IPS-20b (cell line): ENCODE results near the gene ENHO.

Experiments used
- H3K27ac ChIP-seq: one replicate; pipeline ENCODE4 v1.5.1; 2013; ENCODE audit warnings: low read length
- H3K27me3 ChIP-seq: 2 replicates; pipeline ENCODE4 v1.6.1; 2013; ENCODE audit warnings: mild to moderate bottlenecking, low read length, inconsistent platforms; ENCODE audit not compliant: insufficient read depth
- H3K36me3 ChIP-seq: 2 replicates; pipeline ENCODE4 v1.6.1; 2013; ENCODE audit warnings: low read depth, mild to moderate bottlenecking, inconsistent platforms, low read length, moderate library complexity; ENCODE audit not compliant: insufficient read depth
- H3K4me1 ChIP-seq: 2 replicates; pipeline ENCODE4 v1.6.1; 2013; ENCODE audit warnings: mild to moderate bottlenecking, control low read depth, inconsistent platforms, low read length, moderate library complexity; ENCODE audit not compliant: insufficient read depth
- H3K4me3 ChIP-seq: 2 replicates; pipeline ENCODE4 v1.5.1; 2013; ENCODE audit warnings: mild to moderate bottlenecking, low read length, inconsistent platforms
- H3K9ac ChIP-seq: 2 replicates; pipeline ENCODE4 v1.6.1; 2013; ENCODE audit warnings: low read depth, mild to moderate bottlenecking, inconsistent platforms, low read length, moderate library complexity
- H3K9me3 ChIP-seq: 2 replicates; pipeline ENCODE4 v1.6.1; 2013; ENCODE audit warnings: mild to moderate bottlenecking, low read depth, low read length, inconsistent platforms; ENCODE audit not compliant: insufficient read depth

The ENHO gene

GRCh38 chr9:34521406-34522045 is 1.3 kb downstream of the ENHO start:
- Histone ChIP-seq H3K4me1 (no peaks in the 10 kb centered on the region; the same call in 1 of the 2 replicates), H3K9ac (no peak overlapping the region), H3K27ac (no peak overlapping the region), H3K27me3 (peaks cover 35% of the 10 kb centered on the region), H3K9me3 (no peaks in the 10 kb centered on the region), H3K4me3 (peak overlapping the region; percentile 73; the same call in 1 of the 2 replicates), H3K36me3 (no peaks in the 10 kb centered on the region)

DNA sequence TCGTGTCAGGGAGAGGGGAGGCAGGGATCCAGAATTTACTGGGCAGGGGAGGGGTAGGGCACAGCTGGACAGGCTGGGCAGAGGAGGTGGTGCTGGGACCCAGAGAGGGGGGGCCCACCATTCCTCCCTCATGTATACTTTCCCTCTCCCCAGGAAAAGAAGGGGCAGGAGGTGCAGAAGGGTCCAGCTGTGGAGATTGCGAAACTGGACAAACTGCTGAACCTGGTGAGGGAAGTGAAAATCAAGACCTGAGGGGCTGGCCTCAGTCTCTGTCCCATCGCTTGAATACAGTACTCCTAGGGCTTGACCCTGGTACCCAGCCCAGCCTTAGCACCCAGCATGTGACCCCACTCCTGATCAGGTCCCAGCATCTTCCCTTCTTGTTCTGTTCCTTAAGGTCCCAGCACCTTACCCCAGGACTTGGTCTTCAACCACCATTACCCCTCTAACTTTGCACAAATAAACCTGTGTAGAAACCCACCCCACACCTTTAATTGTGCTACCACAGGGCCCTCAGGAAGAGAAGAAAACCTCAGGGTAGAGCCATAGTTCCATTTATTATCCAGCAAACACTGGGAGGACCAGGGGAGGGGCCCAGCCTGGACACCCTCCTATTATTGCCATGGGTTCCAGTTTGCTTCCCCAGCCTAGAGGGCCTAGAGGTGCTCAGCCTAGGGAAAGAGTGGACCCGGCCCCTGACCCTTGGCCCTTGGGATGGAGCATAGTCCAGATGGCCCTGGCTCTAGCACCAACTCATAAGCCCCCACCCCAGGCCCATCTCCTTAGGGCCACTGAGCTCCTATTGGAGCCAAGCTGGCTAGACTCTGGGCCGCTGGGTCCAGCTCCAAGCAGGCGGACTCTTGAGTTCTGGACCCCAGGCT is 2.0 kb downstream of the ENHO start:
- Histone ChIP-seq H3K27me3 (peaks cover 32% of the 10 kb centered on the region), H3K9me3 (no peaks in the 10 kb centered on the region), H3K4me3 (no peak overlapping the region), H3K36me3 (no peaks in the 10 kb centered on the region), H3K27ac (no peak overlapping the region), H3K9ac (no peak overlapping the region), H3K4me1 (no peaks in the 10 kb centered on the region; the same call in 1 of the 2 replicates)

- H3K36me3 ChIP-seq: no peaks in the 10 kb centered on the region
- no peaks in the 10 kb centered on the region; the same call in 1 of the 2 replicates for H3K4me1 ChIP-seq
- no peaks in the 10 kb centered on the region for H3K9me3 ChIP-seq
- no peak overlapping the region for H3K27ac ChIP-seq
- H3K4me3 ChIP-seq: no peak overlapping the region
- H3K9ac ChIP-seq: no peak overlapping the region
- peaks cover 27% of the 10 kb centered on the region for H3K27me3 ChIP-seq
Observed at GRCh38 chr9:34520096-34520495, 2.7 kb downstream of the ENHO start.

DNA sequence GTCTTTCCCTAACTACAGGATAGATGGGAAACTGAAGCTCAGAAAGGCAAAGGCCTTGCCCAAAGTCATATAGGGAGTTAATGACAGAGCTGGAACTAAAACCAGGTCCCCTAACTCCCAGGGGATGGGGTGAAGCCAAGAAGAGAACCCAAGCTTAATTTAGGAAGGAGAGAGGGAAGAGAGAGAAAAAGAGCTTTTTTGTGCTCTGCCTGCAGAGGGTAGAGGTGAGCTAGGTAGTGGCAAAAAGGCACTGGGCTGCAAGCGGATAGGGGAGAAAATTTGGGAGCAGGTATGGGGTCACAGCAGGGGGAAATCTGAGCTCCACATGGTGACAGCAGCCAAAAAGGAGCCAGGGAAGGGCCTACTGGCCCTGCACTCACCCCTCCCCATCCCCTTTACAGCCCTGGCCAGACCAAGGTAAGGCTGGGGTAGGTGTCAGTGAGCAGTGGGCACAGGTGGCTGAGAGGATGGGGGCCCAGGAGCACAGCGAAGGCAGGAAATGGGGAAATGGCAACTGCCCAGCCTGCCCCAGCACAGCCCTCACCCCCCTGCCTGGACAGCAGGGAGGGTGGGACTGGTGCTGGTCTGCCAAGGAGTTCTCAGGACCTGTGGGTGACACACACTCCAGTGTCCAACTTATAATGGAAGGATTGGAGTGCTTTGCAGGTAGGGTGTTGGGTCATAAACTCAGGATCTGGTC is 3.3 kb downstream of the ENHO start:
- H3K27ac ChIP-seq: no peak overlapping the region
- H3K4me3 ChIP-seq: no peak overlapping the region
- H3K9ac ChIP-seq: no peak overlapping the region
- H3K27me3 ChIP-seq: peaks cover 21% of the 10 kb centered on the region
- H3K36me3 ChIP-seq: no peaks in the 10 kb centered on the region
- H3K4me1 ChIP-seq: no peaks in the 10 kb centered on the region; the same call in 1 of the 2 replicates
- no peaks in the 10 kb centered on the region for H3K9me3 ChIP-seq

DNA sequence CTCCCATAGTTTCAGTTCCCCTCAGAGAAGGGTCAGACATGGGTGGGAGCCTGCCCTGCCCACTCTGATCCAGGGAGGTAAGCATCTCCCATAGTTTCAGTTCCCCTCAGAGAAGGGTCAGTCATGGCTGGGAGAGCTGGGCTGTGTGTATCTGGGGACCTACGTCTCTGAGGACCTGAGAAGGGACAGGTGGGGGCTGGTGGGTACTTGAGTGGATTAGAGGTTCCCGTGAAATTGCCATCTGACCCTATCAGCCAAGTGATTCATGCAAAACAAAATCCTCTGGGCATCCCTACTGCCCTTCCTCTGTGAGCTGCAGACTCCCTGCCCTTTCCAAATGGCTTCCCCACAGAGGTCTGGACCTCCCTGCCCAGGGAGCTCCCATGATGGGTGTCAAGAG is 3.9 kb downstream of the ENHO start:
- Histone ChIP-seq H3K27me3 (peaks cover 15% of the 10 kb centered on the region), H3K9me3 (no peaks in the 10 kb centered on the region), H3K4me3 (no peak overlapping the region), H3K4me1 (peaks cover 2% of the 10 kb centered on the region; the same call in 1 of the 2 replicates), H3K27ac (no peak overlapping the region), H3K36me3 (no peaks in the 10 kb centered on the region), H3K9ac (no peak overlapping the region)

DNA sequence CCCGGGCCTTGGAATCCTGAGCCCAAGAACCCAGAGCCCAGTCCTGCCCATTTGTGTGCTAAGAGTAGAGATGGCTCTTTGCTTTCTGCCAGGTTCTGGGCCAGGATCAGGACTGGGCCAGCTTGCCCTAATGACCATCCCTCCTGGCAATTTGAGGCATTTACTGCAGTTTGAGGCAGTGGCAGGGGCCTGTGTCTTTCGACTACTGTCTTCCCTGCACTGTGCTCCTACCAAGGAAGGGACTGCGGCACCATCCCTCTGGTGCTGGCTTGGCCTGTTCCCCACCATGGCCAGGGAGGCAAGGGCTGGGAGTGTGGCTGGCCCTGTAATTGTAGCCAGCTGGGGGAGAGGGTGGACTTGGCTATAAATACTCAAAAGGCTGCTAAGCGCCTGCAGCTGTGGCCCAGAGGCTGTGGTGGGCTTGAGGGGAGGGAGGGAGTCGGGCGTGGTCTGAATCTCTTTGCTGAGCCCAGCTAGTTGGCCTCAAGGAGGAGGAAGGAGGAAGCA is 4.6 kb downstream of the ENHO start:
- no peak overlapping the region for H3K4me3 ChIP-seq
- H3K27ac ChIP-seq: no peak overlapping the region
- H3K9ac ChIP-seq: no peak overlapping the region
- no peaks in the 10 kb centered on the region for H3K36me3 ChIP-seq
- H3K27me3 ChIP-seq: peaks cover 12% of the 10 kb centered on the region
- H3K4me1 ChIP-seq: peaks cover 9% of the 10 kb centered on the region; the same call in 1 of the 2 replicates
- no peaks in the 10 kb centered on the region for H3K9me3 ChIP-seq

DNA sequence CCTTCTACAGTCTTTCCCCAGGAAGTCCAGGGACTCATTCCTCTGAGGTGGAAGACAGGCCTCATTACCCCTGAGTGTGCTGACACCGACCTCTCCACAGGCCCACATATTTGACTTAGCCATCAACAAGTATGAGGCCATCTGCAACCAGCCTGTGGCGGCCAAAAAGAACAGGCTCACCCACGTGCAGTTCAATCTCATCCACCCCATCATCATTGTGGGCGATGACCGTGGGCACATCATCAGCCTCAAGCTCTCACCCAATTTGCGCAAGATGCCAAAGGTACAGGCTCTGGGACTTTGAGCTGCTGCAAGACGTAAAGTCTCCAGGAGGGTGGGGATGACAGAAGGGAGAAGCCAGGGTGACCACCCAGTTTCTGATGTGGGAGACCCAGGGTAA is 5.6 kb downstream of the ENHO start:
- no peaks in the 10 kb centered on the region for H3K36me3 ChIP-seq
- no peaks in the 10 kb centered on the region for H3K9me3 ChIP-seq
- peaks cover 19% of the 10 kb centered on the region; the same call in 1 of the 2 replicates for H3K4me1 ChIP-seq
- H3K27me3 ChIP-seq: peaks cover 7% of the 10 kb centered on the region
- no peak overlapping the region for H3K27ac ChIP-seq
- H3K9ac ChIP-seq: no peak overlapping the region
- H3K4me3 ChIP-seq: no peak overlapping the region

GRCh38 chr9:34515959-34516358 is 6.8 kb downstream of the ENHO start:
- no peaks in the 10 kb centered on the region for H3K36me3 ChIP-seq
- H3K27ac ChIP-seq: no peak overlapping the region
- H3K27me3 ChIP-seq: no peaks in the 10 kb centered on the region
- H3K4me3 ChIP-seq: no peak overlapping the region
- H3K4me1 ChIP-seq: peaks cover 20% of the 10 kb centered on the region; the same call in 1 of the 2 replicates
- H3K9me3 ChIP-seq: no peaks in the 10 kb centered on the region
- H3K9ac ChIP-seq: no peak overlapping the region

DNA sequence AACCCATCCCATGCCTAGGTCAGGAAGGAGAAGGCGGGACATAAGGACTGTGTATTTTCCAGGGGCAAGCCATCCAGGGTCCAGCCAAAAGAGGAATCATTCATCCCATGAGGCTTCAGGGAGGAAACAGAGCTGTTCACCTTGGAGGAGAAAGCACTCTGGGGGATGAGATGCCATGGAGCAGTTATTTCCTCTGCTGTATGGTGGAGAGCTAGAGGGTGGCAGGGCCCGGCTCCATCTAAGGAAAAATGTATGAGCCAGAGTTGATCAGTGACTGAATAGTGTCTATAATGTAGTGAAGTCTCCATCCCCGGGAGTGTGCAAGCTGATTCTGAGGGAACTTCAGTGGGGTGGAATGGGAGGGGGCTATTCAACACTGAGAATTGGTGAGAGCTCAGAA is 8.0 kb downstream of the ENHO start:
- Histone ChIP-seq H3K27me3 (no peaks in the 10 kb centered on the region), H3K36me3 (no peaks in the 10 kb centered on the region), H3K4me1 (peaks cover 29% of the 10 kb centered on the region; the same call in 1 of the 2 replicates), H3K4me3 (no peak overlapping the region), H3K27ac (no peak overlapping the region), H3K9ac (no peak overlapping the region), H3K9me3 (no peaks in the 10 kb centered on the region)

GRCh38 chr9:34514401-34514800 is 8.4 kb downstream of the ENHO start:
- Histone ChIP-seq H3K27ac (no peak overlapping the region), H3K9ac (no peak overlapping the region), H3K9me3 (no peaks in the 10 kb centered on the region), H3K4me3 (no peak overlapping the region), H3K4me1 (peaks cover 29% of the 10 kb centered on the region; the same call in 1 of the 2 replicates), H3K27me3 (no peaks in the 10 kb centered on the region), H3K36me3 (no peaks in the 10 kb centered on the region)

GRCh38 chr9:34513567-34514214 is 9.1 kb downstream of the ENHO start:
- Histone ChIP-seq H3K4me1 (peaks cover 29% of the 10 kb centered on the region; the same call in 1 of the 2 replicates), H3K27me3 (no peaks in the 10 kb centered on the region), H3K9me3 (no peaks in the 10 kb centered on the region), H3K36me3 (no peaks in the 10 kb centered on the region), H3K4me3 (peak overlapping the region; percentile 39; the same call in 1 of the 2 replicates), H3K9ac (peak overlapping the region; percentile 50; the same call in 1 of the 2 replicates), H3K27ac (peak overlapping the region; percentile 42)
